Hepatocyte (in vitro differentiated cells): ENCODE measurements around the gene MEIKIN. TPM values are rescaled to one million over a fixed set of nuclear protein-coding genes. Genes with fewer than 3 reads are reported as not detected.
"Not testable (repeated sequence)": the region's sequence is repeated elsewhere in the genome, so short reads cannot be mapped to it uniquely, and the experiment has no call there.

Source experiments
- DNase-seq: peaks from one replicate; pipeline ENCODE4 v3.0.0-alpha.2; 2016; ENCODE audit warnings: low spot score
- H2AFZ ChIP-seq: fragments of 200-600 bp; sonication (generic); 2 replicates; pipeline ENCODE4 v1.6.0; 2016; ENCODE audit warnings: antibody characterized with exemption, mild to moderate bottlenecking
- H3K27ac ChIP-seq: fragments of 200-600 bp; sonication (generic); 2 replicates; pipeline ENCODE4 v1.5.1; 2016; ENCODE audit warnings: mild to moderate bottlenecking
- H3K27me3 ChIP-seq: fragments of 200-600 bp; sonication (generic); 2 replicates; pipeline ENCODE4 v1.6.1; 2016
- H3K36me3 ChIP-seq: fragments of 200-600 bp; sonication (generic); replicated peaks from 2 replicates; pipeline ENCODE4 v1.5.1; 2016; ENCODE audit warnings: low read depth; ENCODE audit not compliant: insufficient read depth
- H3K4me1 ChIP-seq: fragments of 200-600 bp; sonication (generic); 2 replicates; pipeline ENCODE4 v1.5.1; 2016; ENCODE audit warnings: mild to moderate bottlenecking, moderate library complexity; ENCODE audit not compliant: insufficient read depth
- H3K4me2 ChIP-seq: fragments of 200-600 bp; sonication (generic); 2 replicates; pipeline ENCODE4 v1.6.0; 2016
- H3K4me3 ChIP-seq: fragments of 200-600 bp; sonication (generic); 2 replicates; pipeline ENCODE4 v1.5.1; 2016; ENCODE audit warnings: mild to moderate bottlenecking
- H3K79me2 ChIP-seq: fragments of 200-600 bp; sonication (generic); 2 replicates; pipeline ENCODE4 v1.6.0; 2017; ENCODE audit warnings: mild to moderate bottlenecking
- H3K9me2 ChIP-seq: fragments of 200-600 bp; sonication (generic); replicated peaks from 2 replicates; pipeline ENCODE4 v1.6.0; 2017; ENCODE audit warnings: mild to moderate bottlenecking; ENCODE audit not compliant: insufficient read depth
- H3K9me3 ChIP-seq: fragments of 200-600 bp; sonication (generic); 2 replicates; pipeline ENCODE4 v1.5.1; 2016; ENCODE audit warnings: low read depth, mild to moderate bottlenecking
- H4K20me1 ChIP-seq: fragments of 200-600 bp; sonication (generic); 2 replicates; pipeline ENCODE4 v1.6.0; 2016; ENCODE audit warnings: mild to moderate bottlenecking; ENCODE audit not compliant: insufficient read depth, poor library complexity, severe bottlenecking
- EZH2 ChIP-seq: fragments of 200-600 bp; sonication (generic); IDR thresholded peaks from 2 replicates; pipeline ENCODE4 v1.6.1; 2016; ENCODE audit warnings: antibody characterized with exemption, mild to moderate bottlenecking, borderline replicate concordance
- EZH2phosphoT487 ChIP-seq: fragments of 200-600 bp; sonication (generic); IDR thresholded peaks from one replicate; pipeline ENCODE4 v1.6.1; 2018; ENCODE audit warnings: antibody characterized with exemption, mild to moderate bottlenecking, low read depth, moderate library complexity; ENCODE audit not compliant: unreplicated experiment, severe bottlenecking
- WGBS: methylation state at CpG from one replicate; pipeline ENCODE4 v1.1.6; 2016; ENCODE audit warnings: low lambda C conversion rate; ENCODE audit errors: missing lambda C conversion rate; 5-methylcytosine and 5-hydroxymethylcytosine counted together
- polyA plus RNA-seq: library from polyadenylated mRNA; unstranded; fragments of >200 nt; fragmentation: Nextera tagmentation; extraction: Ambion mirVana; gene quantifications from 2 replicates; pipeline ENCODE4 v1.2.1, GENCODE V29; 2016
- total RNA-seq: library from RNA; depleted of rRNA; stranded (reverse); fragments of >200 nt; gene quantifications from 2 replicates; pipeline ENCODE4 v1.2.3, GENCODE V29; 2014
- TF ChIP-seq, protein P1 (sequence below): fragments of 200-600 bp; sonication (generic); IDR thresholded peaks from 2 replicates; pipeline ENCODE4 v1.5.1; 2016; ENCODE audit warnings: antibody characterized with exemption, mild to moderate bottlenecking; ENCODE audit not compliant: poor library complexity

The MEIKIN gene
- total and polyA plus RNA-seq, 2 experiments from 2014 or later = not detected

DNA sequence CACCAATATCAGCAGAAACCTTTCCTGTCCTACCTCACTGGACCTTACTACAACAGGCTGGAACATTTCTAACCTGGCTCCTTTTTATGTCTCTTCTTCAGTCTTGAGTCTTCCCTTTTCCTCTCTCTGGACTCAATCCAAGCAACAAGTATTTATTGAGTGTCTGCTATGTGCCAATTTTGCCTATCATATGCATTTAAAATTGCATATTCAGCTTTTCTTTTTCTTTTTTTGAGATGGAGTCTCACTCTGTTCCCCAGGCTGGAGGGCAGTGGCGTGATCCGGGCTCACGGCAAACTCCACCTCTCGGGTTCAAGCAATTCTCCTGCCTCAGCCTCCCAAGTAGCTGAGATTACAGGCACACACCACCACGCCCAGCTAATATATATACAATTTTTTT lies 65.8 kb downstream of the MEIKIN start:
- H3K4me3 ChIP-seq = no peak overlapping the region
- no peak overlapping the region for H3K27ac ChIP-seq
- 89% methylated on average over 5 of the region's 5 CpGs for WGBS
- TF ChIP-seq, protein P1, sequence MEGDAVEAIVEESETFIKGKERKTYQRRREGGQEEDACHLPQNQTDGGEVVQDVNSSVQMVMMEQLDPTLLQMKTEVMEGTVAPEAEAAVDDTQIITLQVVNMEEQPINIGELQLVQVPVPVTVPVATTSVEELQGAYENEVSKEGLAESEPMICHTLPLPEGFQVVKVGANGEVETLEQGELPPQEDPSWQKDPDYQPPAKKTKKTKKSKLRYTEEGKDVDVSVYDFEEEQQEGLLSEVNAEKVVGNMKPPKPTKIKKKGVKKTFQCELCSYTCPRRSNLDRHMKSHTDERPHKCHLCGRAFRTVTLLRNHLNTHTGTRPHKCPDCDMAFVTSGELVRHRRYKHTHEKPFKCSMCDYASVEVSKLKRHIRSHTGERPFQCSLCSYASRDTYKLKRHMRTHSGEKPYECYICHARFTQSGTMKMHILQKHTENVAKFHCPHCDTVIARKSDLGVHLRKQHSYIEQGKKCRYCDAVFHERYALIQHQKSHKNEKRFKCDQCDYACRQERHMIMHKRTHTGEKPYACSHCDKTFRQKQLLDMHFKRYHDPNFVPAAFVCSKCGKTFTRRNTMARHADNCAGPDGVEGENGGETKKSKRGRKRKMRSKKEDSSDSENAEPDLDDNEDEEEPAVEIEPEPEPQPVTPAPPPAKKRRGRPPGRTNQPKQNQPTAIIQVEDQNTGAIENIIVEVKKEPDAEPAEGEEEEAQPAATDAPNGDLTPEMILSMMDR = no peak
- TF ChIP-seq EZH2 (no peak), EZH2phosphoT487 (no peak)
- H3K36me3 ChIP-seq = no peaks in the 10 kb centered on the region
- H2AFZ ChIP-seq = no peak overlapping the region
- no peak overlapping the region for H3K4me2 ChIP-seq
- H3K27me3 ChIP-seq = no peaks in the 10 kb centered on the region
- no peaks in the 10 kb centered on the region for H3K9me2 ChIP-seq
- H3K79me2 ChIP-seq = no peaks in the 10 kb centered on the region
- DNase-seq = no peak
- H3K4me1 ChIP-seq = no peaks in the 10 kb centered on the region
- no peaks in the 10 kb centered on the region for H3K9me3 ChIP-seq
- H4K20me1 ChIP-seq = no peaks in the 10 kb centered on the region

DNA sequence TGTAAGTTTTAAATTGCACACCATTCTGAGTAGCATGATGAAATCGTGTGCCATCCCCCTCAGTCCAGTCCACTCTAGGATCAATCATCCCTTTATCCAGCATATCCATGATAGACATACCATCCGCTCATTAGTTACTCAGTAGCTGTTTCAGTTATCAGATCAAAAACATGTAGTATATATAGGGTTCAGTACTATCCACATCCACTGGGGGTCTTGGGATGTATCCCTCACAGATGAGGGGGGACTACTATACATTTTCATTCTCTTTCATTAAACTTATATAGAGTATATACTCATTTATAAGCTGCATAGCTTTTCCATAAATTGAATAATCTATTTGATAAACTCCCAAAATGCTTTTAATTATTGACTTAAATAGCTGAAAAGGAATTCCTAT lies 67.6 kb downstream of the MEIKIN start:
- no peaks in the 10 kb centered on the region for H3K79me2 ChIP-seq
- no peaks in the 10 kb centered on the region for H3K36me3 ChIP-seq
- H3K4me1 ChIP-seq = no peaks in the 10 kb centered on the region
- no peaks in the 10 kb centered on the region for H4K20me1 ChIP-seq
- H2AFZ ChIP-seq = no peak overlapping the region
- H3K4me2 ChIP-seq = no peak overlapping the region
- no peak overlapping the region for H3K27ac ChIP-seq
- H3K4me3 ChIP-seq = no peak overlapping the region
- no peak for DNase-seq
- H3K9me3 ChIP-seq = no peaks in the 10 kb centered on the region
- no peaks in the 10 kb centered on the region for H3K9me2 ChIP-seq
- TF ChIP-seq, protein P1 = no peak
- TF ChIP-seq EZH2phosphoT487 = no peak
- no peaks in the 10 kb centered on the region for H3K27me3 ChIP-seq
- WGBS = 97% methylated on average over 2 of the region's 2 CpGs

DNA sequence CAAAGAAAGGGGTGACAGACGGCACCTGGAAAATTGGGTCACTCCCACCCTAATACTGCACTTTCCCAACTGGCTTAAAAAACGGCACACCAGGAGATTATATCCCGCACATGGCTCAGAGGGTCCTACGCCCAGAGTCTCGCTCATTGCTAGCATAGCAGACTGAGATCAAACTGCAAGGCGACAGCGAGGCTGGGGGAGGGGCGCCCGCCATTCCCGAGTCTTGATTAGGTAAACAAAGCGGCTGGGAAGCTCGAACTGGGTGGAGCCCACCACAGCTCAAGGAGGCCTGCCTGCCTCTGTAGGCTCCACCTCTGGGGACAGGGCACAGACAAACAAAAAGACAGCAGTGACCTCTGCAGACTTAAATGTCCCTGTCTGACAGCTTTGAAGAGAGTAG lies 74.2 kb downstream of the MEIKIN start:
- not testable (repeated sequence) for DNase-seq, H3K9me2 ChIP-seq, H3K4me2 ChIP-seq, H4K20me1 ChIP-seq, H3K36me3 ChIP-seq, H3K27me3 ChIP-seq, H2AFZ ChIP-seq, H3K4me3 ChIP-seq, H3K79me2 ChIP-seq, H3K9me3 ChIP-seq, H3K27ac ChIP-seq, H3K4me1 ChIP-seq
- WGBS = 91% methylated on average over 12 of the region's 12 CpGs

DNA sequence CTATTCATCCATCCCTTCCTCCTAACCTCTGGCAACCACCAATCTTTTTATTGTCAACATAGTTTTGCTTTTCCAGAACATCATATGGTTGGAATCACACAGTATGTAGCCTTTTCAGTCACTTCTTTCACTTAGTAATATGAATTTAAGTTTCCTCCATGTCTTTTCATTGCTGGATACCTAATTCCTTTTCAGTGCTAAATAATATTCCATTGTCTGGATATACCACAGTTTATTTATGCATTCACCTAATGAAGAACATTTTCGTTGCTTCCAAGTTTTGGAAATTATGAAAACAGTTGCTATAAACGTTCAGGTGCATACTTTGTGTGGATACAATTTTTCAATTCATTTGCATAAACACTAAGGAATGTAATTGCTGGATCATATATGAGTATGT lies 77.9 kb downstream of the MEIKIN start:
- 33% methylated on average over 2 of the region's 2 CpGs for WGBS
- H4K20me1 ChIP-seq = no peaks in the 10 kb centered on the region

More for the DNA sequence above, 77.9 kb downstream of the MEIKIN start:
- no peaks in the 10 kb centered on the region for H3K36me3 ChIP-seq
- H3K27ac ChIP-seq = no peak overlapping the region
- H3K79me2 ChIP-seq = no peaks in the 10 kb centered on the region
- TF ChIP-seq, protein P1 = no peak
- TF ChIP-seq EZH2 (no peak), EZH2phosphoT487 (no peak)
- no peak overlapping the region for H2AFZ ChIP-seq
- H3K9me2 ChIP-seq = no peaks in the 10 kb centered on the region
- no peak overlapping the region for H3K4me3 ChIP-seq
- no peak overlapping the region for H3K4me2 ChIP-seq
- peaks cover 5% of the 10 kb centered on the region for H3K9me3 ChIP-seq
- no peaks in the 10 kb centered on the region for H3K4me1 ChIP-seq
- no peak for DNase-seq
- H3K27me3 ChIP-seq = no peaks in the 10 kb centered on the region
